NCI-H2171 (cell line): ENCODE results near the gene NFATC2.
"Not testable (repeated sequence)": the region's sequence is repeated elsewhere in the genome, so short reads cannot be mapped to it uniquely, and the experiment has no call there.

Source experiments
- DNase-seq: peaks from one replicate; lab custom pipeline; 2025; lab: John Stamatoyannopoulos, UW

The NFATC2 gene

DNA sequence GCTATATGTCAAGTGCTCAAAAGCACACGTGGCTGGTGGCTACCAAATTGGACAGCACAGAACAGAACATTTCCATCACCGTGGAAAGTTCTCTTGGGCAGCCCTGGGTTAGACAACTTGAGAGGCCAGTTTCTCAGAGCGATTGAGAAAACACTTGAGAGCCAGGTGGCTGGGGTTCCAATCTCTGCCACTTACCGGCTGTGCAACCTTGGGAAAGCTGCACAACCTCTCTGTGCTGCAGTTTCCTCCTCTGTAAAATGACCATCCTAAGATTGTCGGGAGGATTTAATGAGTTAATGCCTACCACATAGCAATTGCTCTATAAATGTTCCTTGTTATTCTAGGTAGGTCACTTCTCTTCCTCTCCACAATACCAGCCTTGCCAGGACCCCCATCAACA, 25.1 kb upstream of the NFATC2 start:
- no peak for DNase-seq

GRCh38 chr20:51566594-51566993, 24.1 kb upstream of the NFATC2 start:
- no peak for DNase-seq

GRCh38 chr20:51565298-51566144, 23.0 kb upstream of the NFATC2 start:
- no peak for DNase-seq

- no peak for DNase-seq
Observed at GRCh38 chr20:51563486-51564332, 21.2 kb upstream of the NFATC2 start.

GRCh38 chr20:51563174-51563485, 20.6 kb upstream of the NFATC2 start:
- DNase-seq = no peak

DNA sequence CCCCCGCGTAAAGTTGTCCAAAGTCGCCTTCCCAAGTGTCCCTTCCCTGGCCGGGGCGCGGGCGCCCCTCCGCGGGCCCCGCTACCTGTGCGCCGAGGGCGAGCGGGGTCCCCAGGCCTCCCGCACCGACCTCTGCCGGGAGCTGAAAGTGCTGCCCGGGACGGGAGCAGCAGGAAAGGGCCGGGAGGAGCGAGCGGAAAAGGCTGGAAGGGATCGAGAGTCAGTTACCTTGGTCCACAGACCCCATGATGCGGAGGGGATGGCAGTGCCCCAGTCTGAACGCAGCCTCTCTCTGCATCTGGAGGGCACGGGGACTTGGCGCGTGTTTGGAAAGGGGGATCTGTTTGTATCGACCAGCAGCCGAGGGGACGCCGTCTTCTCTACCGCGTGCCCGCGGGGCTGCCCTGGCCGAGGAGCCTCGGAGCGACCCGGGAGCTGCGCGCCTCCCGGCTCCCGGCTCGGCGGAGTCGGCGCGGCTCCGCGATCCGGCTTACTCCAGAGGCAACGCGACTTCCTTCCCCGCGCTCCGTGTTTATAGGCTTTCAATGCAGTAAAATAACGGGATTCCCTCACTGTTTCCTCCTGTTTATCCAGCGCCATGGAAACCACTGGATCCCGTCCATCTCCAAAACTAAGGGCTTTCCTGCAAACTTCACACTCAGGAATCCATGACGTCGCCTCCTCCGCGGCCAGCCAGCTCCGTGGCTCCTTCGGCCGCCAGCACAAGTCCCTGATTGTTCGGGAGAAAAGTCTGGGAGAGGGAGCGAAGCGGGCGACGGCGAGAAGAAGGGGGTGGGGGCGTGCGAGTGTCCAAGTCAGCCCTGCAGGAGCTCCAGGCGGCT, 20.0 kb upstream of the NFATC2 start:
- no peak for DNase-seq

- no peak for DNase-seq
Observed at GRCh38 chr20:51562027-51562331, 19.5 kb upstream of the NFATC2 start.

DNA sequence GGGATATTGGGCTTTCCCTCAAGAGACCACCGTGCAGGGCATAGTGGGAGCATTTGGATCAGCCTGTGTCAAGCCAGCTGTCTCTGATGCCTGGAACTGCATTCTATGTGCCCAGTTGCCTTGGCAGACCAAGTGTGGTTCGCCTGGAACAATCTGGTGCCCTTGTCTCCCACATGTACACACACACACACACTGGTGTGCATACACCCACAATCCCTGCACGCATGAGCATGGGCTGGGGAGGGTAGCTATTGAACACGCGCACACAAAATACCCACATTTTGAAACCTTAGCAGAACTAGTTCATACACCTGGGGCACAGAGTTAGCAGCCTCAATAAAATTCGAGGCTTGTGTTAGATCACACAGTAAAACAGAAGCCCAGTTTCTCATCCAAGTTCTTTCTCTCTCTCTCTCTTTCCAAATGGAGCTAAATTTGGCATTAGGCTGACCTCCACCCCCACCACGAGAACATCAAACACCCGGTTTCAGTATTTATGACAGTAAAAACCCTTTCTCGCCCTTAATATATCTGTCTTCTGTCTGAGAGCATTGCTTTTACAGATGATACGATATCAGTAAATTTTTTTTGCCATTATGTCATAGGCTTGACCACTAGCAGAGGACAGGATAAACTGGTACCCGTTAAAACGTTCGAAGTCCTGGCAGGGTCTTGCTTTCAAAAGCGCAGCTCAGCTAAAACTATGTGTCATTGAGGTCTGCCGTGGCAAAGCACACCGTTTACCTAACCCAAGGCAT, 18.2 kb upstream of the NFATC2 start:
- DNase-seq = no peak

DNA sequence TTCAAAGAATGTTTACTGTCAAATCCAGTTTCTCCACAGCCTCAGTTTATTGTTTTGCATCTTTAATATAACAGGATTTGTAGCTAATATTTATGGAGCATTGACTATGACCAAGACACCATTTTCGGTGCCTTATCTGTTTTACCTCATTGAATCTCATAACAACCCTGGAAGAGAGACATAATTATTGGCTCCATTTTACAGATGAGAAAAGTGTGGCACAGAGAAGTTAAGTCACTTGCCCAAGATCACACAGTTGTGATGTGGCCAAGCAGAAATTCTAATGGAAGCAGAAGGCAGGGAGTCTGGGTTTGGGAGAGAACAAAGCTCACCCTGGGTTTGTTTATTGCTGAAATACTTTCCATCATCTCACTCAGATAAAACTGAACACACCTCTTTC, 17.5 kb upstream of the NFATC2 start:
- DNase-seq = no peak

- no peak for DNase-seq
Observed at GRCh38 chr20:51554538-51555165, 12.1 kb upstream of the NFATC2 start.

- DNase-seq = no peak
Observed at GRCh38 chr20:51553897-51554486, 11.5 kb upstream of the NFATC2 start.

DNA sequence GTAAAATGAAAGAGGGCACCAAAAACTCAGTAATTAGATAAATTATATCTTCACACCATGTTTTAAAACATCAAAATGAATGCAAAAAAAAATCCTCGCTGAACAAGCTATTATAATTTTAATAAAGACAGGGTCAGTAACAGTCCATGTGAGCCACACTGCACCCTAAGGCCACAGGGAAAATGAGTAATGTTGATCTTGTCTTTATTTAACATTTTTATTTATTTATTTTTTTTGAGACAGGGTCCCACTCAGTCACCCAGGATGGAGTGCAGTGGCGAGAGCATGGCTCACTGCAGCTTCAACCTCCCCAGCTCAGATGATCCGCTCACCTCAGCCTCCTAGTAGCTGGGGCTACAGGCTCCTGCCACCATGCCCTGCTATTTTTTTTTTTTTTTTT, 8.7 kb upstream of the NFATC2 start:
- no peak for DNase-seq

DNA sequence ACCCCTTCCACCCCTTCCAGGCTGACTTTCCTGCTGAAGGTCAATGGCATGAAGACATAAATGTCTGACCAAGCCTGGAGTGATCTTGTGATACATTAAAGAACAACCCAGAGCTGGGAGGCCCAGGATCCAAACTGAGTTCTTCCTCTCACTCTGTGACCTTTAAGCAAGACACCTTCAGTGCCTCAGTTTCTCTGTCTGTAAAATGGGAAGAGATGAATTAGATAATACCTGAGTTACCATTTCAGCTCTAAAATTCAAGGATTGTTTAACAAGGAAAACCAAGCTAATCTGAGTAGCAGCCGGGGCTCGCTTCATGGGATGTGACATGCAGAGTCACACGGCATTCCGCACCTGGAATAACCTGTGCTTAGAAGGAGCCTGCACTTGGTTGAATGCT, 7.0 kb upstream of the NFATC2 start:
- DNase-seq = no peak

- no peak for DNase-seq
Observed at GRCh38 chr20:51547951-51548350, 5.4 kb upstream of the NFATC2 start.

- no peak for DNase-seq
Observed at GRCh38 chr20:51545515-51545914, 3.0 kb upstream of the NFATC2 start.

DNA sequence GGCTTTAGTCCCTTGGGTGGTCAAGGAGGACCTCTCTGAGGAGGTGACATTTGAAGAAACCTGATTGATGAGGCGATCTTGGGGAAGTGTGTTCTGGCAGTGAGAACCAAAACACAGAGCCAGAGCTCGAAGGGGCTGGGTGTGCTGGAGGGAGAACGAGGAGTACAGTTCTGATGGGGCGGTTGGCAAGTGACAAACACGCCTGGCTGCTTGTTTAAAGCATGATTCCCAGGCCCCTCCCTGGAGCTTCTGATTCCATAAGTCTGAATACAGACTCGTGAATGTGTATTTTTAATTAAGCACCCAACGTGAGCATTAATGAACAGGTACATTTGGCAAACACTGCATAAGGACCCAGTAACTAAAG, 886 bp upstream of the NFATC2 start:
- no peak for DNase-seq

DNA sequence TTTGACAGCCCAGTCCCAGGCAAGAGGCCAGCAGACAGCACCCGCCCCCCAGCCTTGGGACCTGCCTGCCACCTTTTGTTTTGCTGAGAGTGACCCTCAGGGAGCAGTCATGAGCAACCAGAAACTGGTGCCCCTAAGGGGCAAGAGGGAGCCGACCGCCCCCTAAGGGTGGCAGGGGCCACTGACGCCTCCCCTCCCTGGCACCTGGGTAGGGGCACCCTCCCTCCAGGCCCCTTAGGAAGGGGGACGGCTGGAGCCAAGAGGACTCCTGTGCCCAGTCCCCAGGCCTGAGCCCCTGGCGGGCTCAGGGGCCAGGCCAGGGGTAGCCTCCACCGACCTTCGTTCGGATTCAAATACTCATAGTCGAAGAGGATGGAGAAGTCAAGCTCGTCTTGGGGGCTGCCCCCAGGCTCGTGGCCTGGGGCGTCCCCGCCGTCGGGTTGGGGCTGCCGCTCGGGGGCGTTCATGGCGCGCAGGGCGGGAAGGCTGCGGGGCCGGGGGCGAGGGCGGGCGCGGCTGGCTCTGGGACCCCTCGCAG, 417 bp downstream of the NFATC2 start:
- no peak for DNase-seq

DNA sequence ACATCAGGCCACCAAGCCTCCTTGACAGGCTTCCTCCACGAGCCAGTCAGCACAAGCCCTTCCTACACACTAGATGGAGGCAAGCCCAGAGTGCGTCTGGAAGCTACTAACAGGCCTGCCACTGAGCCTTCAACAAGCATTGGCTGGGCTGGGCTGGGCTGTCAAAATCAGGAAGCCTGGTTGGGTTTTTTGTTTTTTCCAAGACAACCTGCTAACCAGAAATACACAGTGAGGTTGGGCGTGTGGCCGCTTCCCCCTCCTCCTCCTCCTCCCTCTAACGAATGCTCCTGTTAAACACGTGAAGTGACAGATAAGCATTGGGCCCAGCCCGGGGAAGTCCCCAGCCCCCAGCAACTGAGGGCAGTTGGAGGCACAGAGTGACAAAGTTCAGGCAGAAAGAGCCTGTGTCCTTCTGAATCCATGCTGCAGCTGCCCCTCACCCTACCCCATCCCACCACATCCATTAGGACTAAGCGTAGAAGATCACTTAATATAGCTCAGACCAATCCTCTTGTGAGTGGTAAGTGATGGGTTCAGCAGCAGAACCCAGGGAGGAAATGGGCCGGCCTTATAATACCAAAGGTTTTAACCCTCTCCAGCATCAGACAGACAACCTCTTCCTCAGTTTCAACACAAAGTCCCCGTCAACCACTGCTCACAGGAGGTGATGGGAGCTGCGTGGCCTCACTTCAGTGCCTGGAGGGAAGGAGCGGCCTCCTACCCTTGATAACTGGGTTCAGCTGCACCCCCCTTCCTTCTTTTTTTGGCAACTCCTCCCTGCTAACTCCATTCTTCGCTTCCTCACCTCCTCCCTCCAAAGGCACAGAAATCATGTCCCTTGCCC, 1.1 kb downstream of the NFATC2 start:
- no peak for DNase-seq

- no peak for DNase-seq
Observed at GRCh38 chr20:51540580-51540979, 1.9 kb downstream of the NFATC2 start.

DNA sequence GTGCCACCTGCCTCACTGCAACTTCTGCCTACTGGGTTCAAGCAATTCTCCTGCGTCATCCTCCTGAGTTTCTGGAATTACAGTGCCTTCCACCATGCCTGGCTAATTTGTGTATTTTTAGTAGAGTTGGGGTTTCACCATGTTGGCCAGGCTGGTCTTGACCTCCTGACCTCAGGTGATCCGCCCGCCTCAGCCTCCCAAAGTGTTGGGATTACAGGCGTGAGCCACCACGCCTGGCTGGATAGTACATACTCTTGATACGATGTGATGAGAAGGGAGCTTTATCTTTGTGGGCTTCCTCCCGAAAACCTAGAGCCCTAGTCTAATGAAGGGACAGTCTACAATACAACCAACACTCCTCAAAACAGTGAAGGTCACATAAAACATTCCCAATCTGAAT, 2.4 kb downstream of the NFATC2 start:
- not testable (repeated sequence) for DNase-seq
